Endothelial cell of umbilical vein (primary cell): ENCODE measurements around the gene PLEKHB1. TPM values are rescaled to one million over a fixed set of nuclear protein-coding genes. Genes with fewer than 3 reads are reported as not detected.

Experiments used
- BruUV-seq: library from RNA; stranded (reverse); fragments of 400-500 nt; replicated peaks from 2 replicates; lab custom pipeline; 2021; lab: Mats Ljungman, UMichigan
- CTCF ChIA-PET: fragments of 300-600, 350-600 bp; sonication (Branson Sonifier 250); formaldehyde crosslinking; loops from one replicate; lab custom pipeline; 2021; ENCODE audit warnings: antibody characterized with exemption, inconsistent platforms; lab: Charles Lee
- POLR2A ChIA-PET: fragments of 300-600, 350-600 bp; sonication (Branson Sonifier 250); formaldehyde crosslinking; loops from one replicate; lab custom pipeline; 2021; ENCODE audit warnings: antibody characterized with exemption, inconsistent platforms; lab: Charles Lee
- DNase-seq: peaks from one replicate; pipeline ENCODE4 v3.0.0-alpha.2; 2011; ENCODE audit warnings: low read depth, low spot score
- FAIRE-seq: peaks from 2 replicates; lab custom pipeline; 2011; peaks lifted over from hg19 to GRCh38; lab: Jason Lieb, UNC
- H2AFZ ChIP-seq: 2 replicates; pipeline ENCODE4 v1.6.0; 2012; ENCODE audit warnings: low read depth, low read length, control low read depth, inconsistent platforms
- H3K27ac ChIP-seq: 2 replicates; pipeline ENCODE4 v1.5.1; 2011; ENCODE audit warnings: low read depth, mild to moderate bottlenecking, control low read depth, low read length, moderate library complexity; ENCODE audit not compliant: insufficient read depth
- H3K27me3 ChIP-seq, 2 experiments: 2 replicates each; pipeline versions ENCODE4 v1.6.0 to v1.6.1; 2011; ENCODE audit warnings: low read length in 2 of 2, mixed read lengths in 1 of 2; ENCODE audit not compliant: control insufficient read depth in 2 of 2, insufficient read depth in 2 of 2
- H3K36me3 ChIP-seq, 2 experiments: 2 replicates in 1 of 2; 3 replicates in 1 of 2; pipeline ENCODE4 v1.5.1; 2011; ENCODE audit warnings: low read length in 2 of 2, mild to moderate bottlenecking in 1 of 2, moderate library complexity in 1 of 2; ENCODE audit not compliant: control insufficient read depth in 2 of 2, insufficient read depth in 2 of 2; ENCODE audit errors: extremely low read depth in 1 of 2
- H3K4me1 ChIP-seq: 3 replicates; pipeline ENCODE4 v1.5.1; 2011; ENCODE audit warnings: mild to moderate bottlenecking, low read length; ENCODE audit not compliant: control insufficient read depth, insufficient read depth; ENCODE audit errors: extremely low read depth
- H3K4me2 ChIP-seq: 2 replicates; pipeline ENCODE4 v1.6.1; 2011; ENCODE audit warnings: low read length, control low read depth, mixed read lengths; ENCODE audit not compliant: insufficient read depth
- H3K4me3 ChIP-seq, 3 experiments: fragments of 200-600 bp in 1 of 3; sonication (generic), shearing (Covaris generic) in 1 of 3; replicated peaks in 1 of 3; 2 replicates each; pipeline ENCODE4 v1.5.1; 2011 to 2016; ENCODE audit warnings: control low read depth in 3 of 3, low read length in 3 of 3, mild to moderate bottlenecking in 2 of 3, inconsistent platforms in 1 of 3, low read depth in 1 of 3, moderate library complexity in 1 of 3; ENCODE audit not compliant: insufficient read depth in 1 of 3
- H3K79me2 ChIP-seq: 2 replicates; pipeline ENCODE4 v1.6.0; 2012; ENCODE audit warnings: low read length, inconsistent platforms; ENCODE audit not compliant: control insufficient read depth, insufficient read depth
- H3K9ac ChIP-seq: replicated peaks from 2 replicates; pipeline ENCODE3; 2011; ENCODE audit warnings: low read length, control low read depth; ENCODE audit not compliant: insufficient read depth; ENCODE audit errors: extremely low read depth
- H3K9me1 ChIP-seq: replicated peaks from 3 replicates; pipeline ENCODE4 v1.6.0; 2011; ENCODE audit warnings: mild to moderate bottlenecking, low read length; ENCODE audit not compliant: control insufficient read depth, insufficient read depth; ENCODE audit errors: extremely low read depth
- H3K9me3 ChIP-seq: replicated peaks from 2 replicates; pipeline ENCODE4 v1.5.1; 2012; ENCODE audit warnings: low read length, inconsistent platforms; ENCODE audit not compliant: control insufficient read depth, insufficient read depth
- H4K20me1 ChIP-seq: replicated peaks from 2 replicates; pipeline ENCODE3; 2011; ENCODE audit warnings: mild to moderate bottlenecking, low read length; ENCODE audit not compliant: control insufficient read depth, insufficient read depth; ENCODE audit errors: extremely low read depth
- EZH2 ChIP-seq: IDR thresholded peaks from 2 replicates; pipeline ENCODE4 v1.6.1; 2012; ENCODE audit warnings: borderline replicate concordance, low read depth, mild to moderate bottlenecking, moderate library complexity, low read length, inconsistent platforms; ENCODE audit not compliant: severe bottlenecking
- FOS ChIP-seq: IDR thresholded peaks from 2 replicates; pipeline ENCODE4 v1.6.1; 2011; ENCODE audit warnings: mild to moderate bottlenecking, low read length, moderate library complexity, borderline replicate concordance; ENCODE audit not compliant: insufficient read depth
- GATA2 ChIP-seq: IDR thresholded peaks from 2 replicates; pipeline ENCODE4 v1.7.0; 2011; ENCODE audit warnings: low read depth, mild to moderate bottlenecking, moderate library complexity, mixed read lengths, low read length; ENCODE audit not compliant: insufficient read length, insufficient read depth
- JUN ChIP-seq: IDR thresholded peaks from 2 replicates; pipeline ENCODE4 v1.6.1; 2011; ENCODE audit warnings: borderline replicate concordance, low read depth; ENCODE audit not compliant: insufficient read length, insufficient read depth
- MYC ChIP-seq: IDR thresholded peaks from one replicate; pipeline ENCODE4 v1.6.1; 2011; ENCODE audit warnings: mild to moderate bottlenecking, low read depth, low read length
- POLR2A ChIP-seq: IDR thresholded peaks from 2 replicates; pipeline ENCODE4 v1.6.1; 2012; ENCODE audit warnings: low read depth, mild to moderate bottlenecking, control low read depth, low read length
- POLR2AphosphoS5 ChIP-seq: IDR thresholded peaks from 2 replicates; pipeline ENCODE4 v1.6.1; 2012; ENCODE audit warnings: low read depth, mild to moderate bottlenecking, control low read depth, low read length, moderate library complexity; ENCODE audit not compliant: insufficient read depth
- dilution Hi-C: fragments of 300-500 bp; cut with MboI; formaldehyde crosslinking; loops from one replicate; pipeline ENCODE4 v1.15.0; 2019; ENCODE audit warnings: low sequenced_read_pairs; ENCODE audit not compliant: extremely low pct_ligation_motif_present
- intact Hi-C: fragments of 100-400 bp; cut with micrococcal nuclease; formaldehyde crosslinking; loops from one replicate; pipeline ENCODE4 v1.10.0; 2022
- polyA plus RNA-seq, 4 experiments: library from polyadenylated mRNA; depleted of rRNA in 3 of 4; stranded (reverse) in 3 of 4; unstranded in 1 of 4; fragments of >200 nt; gene quantifications; 2 replicates each; pipeline versions ENCODE4 v1.2.1 to v1.2.3, GENCODE V29; 2011 to 2012; ENCODE audit warnings: missing spikeins in 1 of 4
- total RNA-seq: library from RNA; stranded (reverse); gene quantifications from 2 replicates; pipeline ENCODE4 v1.2.3, GENCODE V29; 2021
- TF ChIP-seq, protein P1 (sequence below), 2 donors: IDR thresholded peaks; 1 replicate in 1 of 2; 2 replicates in 1 of 2; pipeline ENCODE4 v1.5.1; 2011; ENCODE audit warnings: low read length in 2 of 2, mild to moderate bottlenecking in 2 of 2, moderate library complexity in 2 of 2, control low read depth in 1 of 2, inconsistent platforms in 1 of 2, low read depth in 1 of 2; ENCODE audit not compliant: insufficient read depth in 1 of 2; ENCODE audit errors: extremely low read depth in 1 of 2
- TF ChIP-seq, protein P2 (sequence below): IDR thresholded peaks from 2 replicates; pipeline ENCODE4 v1.6.1; 2011; ENCODE audit not compliant: insufficient read depth, insufficient read length

PLEKHB1 gene
- total and polyA plus RNA-seq, 2 donors (not counting 3 experiments of a cell fraction or from before 2014, with no cell fraction given): 0.75 to 0.99 TPM

DNA sequence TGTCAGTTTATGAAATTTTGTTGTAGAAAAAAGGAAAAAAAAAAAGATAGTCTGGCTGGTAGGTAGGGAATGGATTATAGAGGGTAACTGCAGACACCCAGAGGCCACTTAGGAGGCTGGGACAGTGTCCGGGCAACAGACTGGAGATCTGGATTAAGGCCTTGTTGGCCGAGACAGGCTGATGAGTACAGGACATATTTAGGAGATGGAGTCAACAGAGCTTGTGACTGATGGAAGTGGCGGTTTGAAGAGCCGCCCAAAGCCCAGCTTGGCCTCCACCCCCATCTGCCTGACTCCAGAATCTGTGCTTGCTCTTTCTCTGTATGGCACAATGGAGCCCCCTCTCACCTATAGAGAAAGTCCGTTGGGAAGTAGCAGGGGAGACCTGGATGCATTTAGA, 7.6 kb downstream of the PLEKHB1 start:
- intact Hi-C loops (no loop called here), dilution Hi-C loops (no loop called here)
- peaks cover 0 to 8% of the 10 kb centered on the region in 2 experiments for H3K27me3 ChIP-seq
- no peak for DNase-seq
- no peaks in the 10 kb centered on the region for H3K79me2 ChIP-seq
- H3K4me1 ChIP-seq: no peaks in the 10 kb centered on the region
- no peak overlapping the region for H3K4me2 ChIP-seq
- no peaks in the 10 kb centered on the region for H4K20me1 ChIP-seq
- H3K36me3 ChIP-seq: no peaks in the 10 kb centered on the region
- no peak for TF ChIP-seq MYC
- TF ChIP-seq EZH2: no peak
- no peak for TF ChIP-seq GATA2
- TF ChIP-seq POLR2AphosphoS5: no peak
- TF ChIP-seq, protein P1, sequence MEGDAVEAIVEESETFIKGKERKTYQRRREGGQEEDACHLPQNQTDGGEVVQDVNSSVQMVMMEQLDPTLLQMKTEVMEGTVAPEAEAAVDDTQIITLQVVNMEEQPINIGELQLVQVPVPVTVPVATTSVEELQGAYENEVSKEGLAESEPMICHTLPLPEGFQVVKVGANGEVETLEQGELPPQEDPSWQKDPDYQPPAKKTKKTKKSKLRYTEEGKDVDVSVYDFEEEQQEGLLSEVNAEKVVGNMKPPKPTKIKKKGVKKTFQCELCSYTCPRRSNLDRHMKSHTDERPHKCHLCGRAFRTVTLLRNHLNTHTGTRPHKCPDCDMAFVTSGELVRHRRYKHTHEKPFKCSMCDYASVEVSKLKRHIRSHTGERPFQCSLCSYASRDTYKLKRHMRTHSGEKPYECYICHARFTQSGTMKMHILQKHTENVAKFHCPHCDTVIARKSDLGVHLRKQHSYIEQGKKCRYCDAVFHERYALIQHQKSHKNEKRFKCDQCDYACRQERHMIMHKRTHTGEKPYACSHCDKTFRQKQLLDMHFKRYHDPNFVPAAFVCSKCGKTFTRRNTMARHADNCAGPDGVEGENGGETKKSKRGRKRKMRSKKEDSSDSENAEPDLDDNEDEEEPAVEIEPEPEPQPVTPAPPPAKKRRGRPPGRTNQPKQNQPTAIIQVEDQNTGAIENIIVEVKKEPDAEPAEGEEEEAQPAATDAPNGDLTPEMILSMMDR (IDR thresholded peaks at IDR 0.05; ENCODE audit: extremely low read depth in 1 of 2, insufficient read depth in 1 of 2, low read depth in 1 of 2, low read length in 2 of 2): no peak
- no peak for TF ChIP-seq JUN
- no peak for TF ChIP-seq FOS
- no peak for TF ChIP-seq POLR2A
- TF ChIP-seq, protein P2, sequence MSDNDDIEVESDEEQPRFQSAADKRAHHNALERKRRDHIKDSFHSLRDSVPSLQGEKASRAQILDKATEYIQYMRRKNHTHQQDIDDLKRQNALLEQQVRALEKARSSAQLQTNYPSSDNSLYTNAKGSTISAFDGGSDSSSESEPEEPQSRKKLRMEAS: no peak
- H3K4me3 ChIP-seq: no peak overlapping the region
- ChIA-PET CTCF (interaction anchor here (2.5 kb wide), 1 partner anchor 29 kb away, joined by 17 read pairs; no protein-coding TSS in a partner anchor), POLR2A (no interaction called here)
- H3K9me1 ChIP-seq: no peaks in the 10 kb centered on the region
- no peak for FAIRE-seq
- no peak overlapping the region for H3K9ac ChIP-seq
- no peak overlapping the region for H3K27ac ChIP-seq
- no TSS peak for BruUV-seq
- H3K9me3 ChIP-seq: no peaks in the 10 kb centered on the region
- no peak overlapping the region for H2AFZ ChIP-seq
